SK-N-SH (cell line): ENCODE measurements around the gene AHCYL1. TPM values are rescaled to one million over a fixed set of nuclear protein-coding genes. Genes with fewer than 3 reads are reported as not detected.

Experiments used
- CTCF ChIA-PET: fragments of 300-600, 350-600 bp; formaldehyde crosslinking; extraction: SDS; loops from one replicate; lab custom pipeline; 2021; lab: Yijun Ruan, JAX
- POLR2A ChIA-PET: fragments of 350-600 bp; sonication (Branson Sonifier 250); formaldehyde crosslinking; extraction: SDS; loops from one replicate; lab custom pipeline; 2020; ENCODE audit warnings: antibody characterized with exemption, inconsistent platforms; lab: Yijun Ruan, JAX
- DNase-seq: peaks from one replicate; pipeline ENCODE4 v3.0.0; 2012
- H2AFZ ChIP-seq: fragments of 200-600 bp; sonication (generic); 2 replicates; pipeline ENCODE4 v1.8.1; 2016; ENCODE audit warnings: antibody characterized with exemption, mild to moderate bottlenecking, low read depth
- H3F3A ChIP-seq: fragments of 200-600 bp; sonication (generic); replicated peaks from 2 replicates; pipeline ENCODE3; 2016; ENCODE audit warnings: antibody characterized with exemption, mild to moderate bottlenecking; ENCODE audit not compliant: insufficient read depth
- H3K27ac ChIP-seq, 2 experiments: fragments of 200-500 bp in 1 of 2; fragments of 200-600 bp in 1 of 2; sonication (Bioruptor generic) in 1 of 2; sonication (generic), shearing (Covaris generic) in 1 of 2; 2 replicates each; pipeline versions ENCODE4 v1.5.1 to v1.6.1; 2014 to 2016; ENCODE audit warnings: low read depth in 2 of 2, inconsistent platforms in 1 of 2, low read length in 1 of 2, mild to moderate bottlenecking in 1 of 2, mixed read lengths in 1 of 2
- H3K27me3 ChIP-seq: fragments of 200-600 bp; sonication (generic), shearing (Covaris generic); 2 replicates; pipeline ENCODE4 v1.6.1; 2016; ENCODE audit warnings: mixed run types; ENCODE audit not compliant: insufficient read depth
- H3K36me3 ChIP-seq, 2 experiments: fragments of 200-500 bp in 1 of 2; fragments of 200-600 bp in 1 of 2; sonication (Bioruptor generic) in 1 of 2; sonication (generic) in 1 of 2; replicated peaks in 1 of 2; 2 replicates each; pipeline versions ENCODE3 to v1.5.1; 2014 to 2016; ENCODE audit warnings: low read length in 1 of 2, mild to moderate bottlenecking in 1 of 2; ENCODE audit not compliant: insufficient read depth in 2 of 2, control insufficient read depth in 1 of 2
- H3K4me1 ChIP-seq, 2 experiments: fragments of 200-500 bp in 1 of 2; fragments of 200-600 bp in 1 of 2; sonication (Bioruptor generic) in 1 of 2; sonication (generic), shearing (Covaris generic) in 1 of 2; 2 replicates each; pipeline versions ENCODE4 v1.5.1 to v1.6.1; 2014 to 2016; ENCODE audit warnings: low read depth in 1 of 2, low read length in 1 of 2, mixed run types in 1 of 2; ENCODE audit not compliant: insufficient read depth in 2 of 2, control insufficient read depth in 1 of 2
- H3K4me2 ChIP-seq: fragments of 200-600 bp; sonication (generic), shearing (Covaris generic); 2 replicates; pipeline ENCODE4 v1.6.1; 2017; ENCODE audit warnings: mixed run types
- H3K4me3 ChIP-seq, 2 experiments: fragments of 200-500 bp in 1 of 2; fragments of 200-600 bp in 1 of 2; sonication (Bioruptor generic) in 1 of 2; sonication (generic), shearing (Covaris generic) in 1 of 2; 2 replicates each; pipeline versions ENCODE4 v1.5.1 to v1.8.1; 2014 to 2016; ENCODE audit warnings: low read depth in 2 of 2, inconsistent platforms in 1 of 2, low read length in 1 of 2, mild to moderate bottlenecking in 1 of 2, mixed read lengths in 1 of 2, moderate library complexity in 1 of 2
- H3K79me2 ChIP-seq: fragments of 200-600 bp; sonication (generic); 2 replicates; pipeline ENCODE4 v1.8.1; 2017; ENCODE audit warnings: mild to moderate bottlenecking; ENCODE audit not compliant: insufficient read depth
- H3K9ac ChIP-seq: fragments of 200-600 bp; sonication (generic); 2 replicates; pipeline ENCODE4 v1.6.1; 2017; ENCODE audit warnings: mixed run types
- H3K9me2 ChIP-seq: fragments of 200-600 bp; sonication (generic); 2 replicates; pipeline ENCODE4 v1.6.1; 2017; ENCODE audit warnings: mixed run types
- H3K9me3 ChIP-seq: fragments of 200-600 bp; sonication (generic); 2 replicates; pipeline ENCODE4 v1.6.1; 2017; ENCODE audit warnings: mixed run types, mild to moderate bottlenecking, moderate library complexity
- H4K20me1 ChIP-seq: fragments of 200-600 bp; sonication (generic); 2 replicates; pipeline ENCODE4 v1.6.1; 2017; ENCODE audit warnings: mild to moderate bottlenecking, mixed run types; ENCODE audit not compliant: insufficient read depth
- ELF1 ChIP-seq: IDR thresholded peaks from 2 replicates; pipeline ENCODE4 v1.4.0; 2012
- FOSL2 ChIP-seq: IDR thresholded peaks from 2 replicates; pipeline ENCODE4 v1.4.0; 2012; ENCODE audit warnings: low read depth, mild to moderate bottlenecking, moderate library complexity, borderline replicate concordance
- FOXJ3 ChIP-seq: sonication (generic); formaldehyde crosslinking; IDR thresholded peaks from 2 replicates; pipeline ENCODE4 v1.5.1; 2020; ENCODE audit warnings: mild to moderate bottlenecking, missing genetic modification reagents
- GATA2 ChIP-seq: sonication (generic); formaldehyde crosslinking; IDR thresholded peaks from 2 replicates; pipeline ENCODE4 v1.5.0; 2020; ENCODE audit warnings: mild to moderate bottlenecking, missing genetic modification reagents
- JUND ChIP-seq: IDR thresholded peaks from 2 replicates; pipeline ENCODE4 v1.4.0; 2012
- MAX ChIP-seq: IDR thresholded peaks from 2 replicates; pipeline ENCODE4 v1.4.0; 2012; ENCODE audit warnings: low read depth
- MXI1 ChIP-seq: IDR thresholded peaks from 2 replicates; pipeline ENCODE4 v1.6.1; 2012; ENCODE audit warnings: mild to moderate bottlenecking, low read depth, low read length, improper control_type of control experiment
- RFX5 ChIP-seq: IDR thresholded peaks from 2 replicates; pipeline ENCODE4 v1.6.1; 2012; ENCODE audit warnings: mild to moderate bottlenecking, improper control_type of control experiment, low read length
- RXRA ChIP-seq: IDR thresholded peaks from 2 replicates; pipeline ENCODE4 v1.4.0; 2012; ENCODE audit warnings: low read depth, mild to moderate bottlenecking, borderline replicate concordance
- TCF12 ChIP-seq: IDR thresholded peaks from 2 replicates; pipeline ENCODE4 v1.4.0; 2012
- TEAD4 ChIP-seq: IDR thresholded peaks from 2 replicates; pipeline ENCODE4 v1.4.0; 2012; ENCODE audit warnings: mild to moderate bottlenecking, borderline replicate concordance; ENCODE audit not compliant: insufficient read depth
- USF1 ChIP-seq: IDR thresholded peaks from 2 replicates; pipeline ENCODE4 v1.4.0; 2012; ENCODE audit warnings: low read depth, borderline replicate concordance
- WGBS: methylation state at CpG from one replicate; pipeline ENCODE4 v1.1.6; 2017; ENCODE audit warnings: low lambda C conversion rate; 5-methylcytosine and 5-hydroxymethylcytosine counted together
- polyA plus RNA-seq, 3 experiments: library from polyadenylated mRNA; depleted of rRNA; stranded (reverse); fragments of >200 nt; gene quantifications; 2 replicates each; pipeline ENCODE4 v1.2.3, GENCODE V29; 2012

AHCYL1 gene
- polyA plus RNA-seq, 1 of the 3 experiments (the other 2 are of a cell fraction) = 39.7 TPM

GRCh38 chr1:109986054-109986444 lies 1.5 kb downstream of the AHCYL1 start:
- TF ChIP-seq ELF1 (no peak), TCF12 (no peak), RFX5 (no peak), GATA2 (CRISPR knock-in tag) (no peak), JUND (no peak)
- CTCF ChIA-PET = interaction anchor here (0.9 to 18.3 kb wide), 11 partner anchors 13 to 453 kb away, joined by 4 to 822 read pairs (median 26); partner anchors contain the start of gene GSTM4
- no peak for DNase-seq

GRCh38 chr1:109988349-109988914 lies 3.9 kb downstream of the AHCYL1 start:
- POLR2A ChIA-PET = no interaction called here
- Histone ChIP-seq H3K9me2 (no peaks in the 10 kb centered on the region), H3K4me1 (peaks cover 16 to 26% of the 10 kb centered on the region in 2 experiments; a peak in 3 of 4 replicates), H4K20me1 (peaks cover 50% of the 10 kb centered on the region), H3K27ac (no peak overlapping the region), H2AFZ (no peak overlapping the region), H3K36me3 (peaks cover 22 to 31% of the 10 kb centered on the region in 2 experiments), H3K4me2 (no peak overlapping the region), H3K79me2 (peaks cover 86% of the 10 kb centered on the region), H3K27me3 (no peaks in the 10 kb centered on the region), H3F3A (peaks cover 3% of the 10 kb centered on the region), H3K9ac (no peak overlapping the region), H3K4me3 (no peak overlapping the region), H3K9me3 (no peaks in the 10 kb centered on the region)
- TF ChIP-seq TEAD4 (no peak), MAX (no peak), FOSL2 (no peak), MXI1 (no peak), USF1 (no peak), RXRA (no peak), FOXJ3 (CRISPR knock-in tag) (no peak)
- CTCF ChIA-PET = interaction anchor here (0.9 to 18.3 kb wide), 2 partner anchors 207 to 442 kb away, joined by 4 to 822 read pairs; no protein-coding TSS in a partner anchor
- 93% methylated on average over 3 of the region's 3 CpGs for WGBS
- DNase-seq = no peak

More at GRCh38 chr1:109986054-109986444, 1.5 kb downstream of the AHCYL1 start:
- Histone ChIP-seq H3F3A (peaks cover 3% of the 10 kb centered on the region), H4K20me1 (peaks cover 43% of the 10 kb centered on the region), H3K9me3 (no peaks in the 10 kb centered on the region), H3K9me2 (no peaks in the 10 kb centered on the region), H3K27ac (no peak overlapping the region), H3K27me3 (no peaks in the 10 kb centered on the region), H3K4me3 (peak overlapping the region; percentile 91 to 94), H3K36me3 (peaks cover 16 to 22% of the 10 kb centered on the region in 2 experiments), H3K4me2 (peak overlapping the region; percentile 93), H3K4me1 (peaks cover 16 to 26% of the 10 kb centered on the region in 2 experiments; a peak in 3 of 4 replicates), H3K9ac (peak overlapping the region; percentile 92), H2AFZ (no peak overlapping the region), H3K79me2 (peaks cover 62% of the 10 kb centered on the region)
- POLR2A ChIA-PET = interaction anchor here (1.2 to 2.7 kb wide), 6 partner anchors 8 to 212 kb away, joined by 4 to 18 read pairs (median 5); no protein-coding TSS in a partner anchor
- 94% methylated on average over 3 of the region's 3 CpGs for WGBS
